ENCODE measurements around the gene GRIN1.
A peak's percentile ranks its signal among the peaks of the same experiment; 100 is the strongest.

GRIN1 gene

GRCh38 chr9:137145731-137146526, 7.0 kb downstream of the GRIN1 start:
- DNase-seq = no peak

GRCh38 chr9:137146527-137146918, 7.6 kb downstream of the GRIN1 start:
- no peak for DNase-seq

GRCh38 chr9:137147091-137147792, 8.3 kb downstream of the GRIN1 start:
- no peak for DNase-seq

- no peak for DNase-seq
Observed at GRCh38 chr9:137147793-137148160, 8.8 kb downstream of the GRIN1 start.

GRCh38 chr9:137148242-137148641, 9.3 kb downstream of the GRIN1 start:
- DNase-seq = no peak

GRCh38 chr9:137148661-137149060, 9.7 kb downstream of the GRIN1 start:
- no peak for DNase-seq

- DNase-seq = no peak
Observed at GRCh38 chr9:137149363-137149762, 10.4 kb downstream of the GRIN1 start.

- DNase-seq = no peak
Observed at GRCh38 chr9:137149942-137150616, 11.1 kb downstream of the GRIN1 start.

- DNase-seq = peak in 2 of 51 donors; percentile 10 to 37
Observed at GRCh38 chr9:137150617-137151457, 11.9 kb downstream of the GRIN1 start.

GRCh38 chr9:137152844-137153405, 14.0 kb downstream of the GRIN1 start:
- no peak for DNase-seq

- DNase-seq = peak in 6 of 51 donors; percentile 14 to 52 (median 35)
Observed at GRCh38 chr9:137156567-137157375, 17.8 kb downstream of the GRIN1 start.

GRCh38 chr9:137157618-137158415, 18.9 kb downstream of the GRIN1 start:
- DNase-seq = no peak

- no peak for DNase-seq
Observed at GRCh38 chr9:137158625-137159024, 19.7 kb downstream of the GRIN1 start.

- DNase-seq = no peak
Observed at GRCh38 chr9:137159105-137160053, 20.4 kb downstream of the GRIN1 start.

GRCh38 chr9:137160054-137160425, 21.1 kb downstream of the GRIN1 start:
- DNase-seq = no peak

- DNase-seq = no peak
Observed at GRCh38 chr9:137160716-137161557, 22.0 kb downstream of the GRIN1 start.
